Fibroblast of peridontal ligament (primary cell): ENCODE data around the gene EME2.

Experiments
- DNase-seq: peaks from one replicate; pipeline ENCODE4 v3.0.0-alpha.2; 2010; ENCODE audit errors: extremely low read depth

Gene EME2

DNA sequence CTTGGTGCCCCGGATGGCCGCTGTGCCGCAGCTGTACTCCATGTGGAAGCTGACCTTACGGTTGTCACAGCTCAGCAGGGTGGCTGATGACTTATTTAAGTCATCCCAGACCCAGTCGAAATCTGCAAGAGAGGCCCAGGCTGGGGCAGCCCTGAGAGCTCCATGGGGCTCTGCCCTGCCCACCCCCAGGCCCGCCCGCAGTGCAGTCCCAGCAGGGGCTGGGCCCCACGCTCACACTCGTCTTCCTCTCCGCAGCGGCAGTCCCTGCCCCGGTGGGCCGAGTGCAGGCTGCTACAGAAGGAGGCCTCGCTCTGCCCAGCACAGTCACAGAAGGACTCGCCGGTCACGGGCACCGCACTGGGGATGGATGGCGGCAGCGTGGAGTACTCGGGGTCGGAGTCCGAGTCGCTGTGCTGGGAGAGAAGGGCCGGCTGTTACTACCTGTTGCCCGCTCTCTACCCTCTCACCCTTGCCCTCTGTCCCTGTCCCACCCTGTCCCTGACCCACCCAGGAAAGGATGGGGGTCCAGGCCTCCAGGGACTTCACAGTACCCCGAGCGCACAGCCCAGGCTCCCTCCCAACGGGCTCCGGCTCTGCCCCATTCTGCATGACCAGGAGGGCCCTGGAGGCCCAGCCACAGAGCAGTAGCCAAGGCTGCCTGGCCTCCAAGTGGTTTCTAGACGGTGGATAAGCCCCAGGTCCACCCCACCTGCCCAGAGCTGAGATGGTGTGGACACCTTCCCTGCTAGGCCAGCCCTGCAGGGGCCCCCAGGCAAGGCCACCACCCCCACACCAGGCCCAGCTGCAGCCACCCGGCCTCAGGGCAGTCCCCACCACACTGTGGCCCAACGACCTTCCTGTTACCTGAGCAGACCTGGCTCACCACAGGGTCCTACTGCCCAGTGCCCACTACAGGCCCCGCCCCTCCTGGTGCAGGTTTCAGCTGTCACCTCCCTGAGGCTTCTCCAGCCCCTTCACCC lies 5.9 kb downstream of the EME2 start:
- no peak for DNase-seq

- DNase-seq, result no peak
Observed at GRCh38 chr16:1779234-1779701, 6.7 kb downstream of the EME2 start.

- DNase-seq, result no peak
Observed at GRCh38 chr16:1779741-1780676, 7.4 kb downstream of the EME2 start.

GRCh38 chr16:1780677-1781072 lies 8.1 kb downstream of the EME2 start:
- DNase-seq, result no peak

GRCh38 chr16:1781254-1781653 lies 8.6 kb downstream of the EME2 start:
- no peak for DNase-seq

GRCh38 chr16:1781758-1782407 lies 9.3 kb downstream of the EME2 start:
- peak; percentile 8 for DNase-seq

GRCh38 chr16:1782408-1783264 lies 10.0 kb downstream of the EME2 start, which contains the start of the genes NUBP2 and SPSB3:
Gene NUBP2, plus strand, starts transcription at chr16:1782960. Its CDS starts 61 bp downstream, at chr16:1783021.
Gene SPSB3, minus strand, starts transcription at chr16:1782571. Its CDS starts 1,088 bp downstream, at chr16:1781483.
- peak; percentile 100 for DNase-seq

DNA sequence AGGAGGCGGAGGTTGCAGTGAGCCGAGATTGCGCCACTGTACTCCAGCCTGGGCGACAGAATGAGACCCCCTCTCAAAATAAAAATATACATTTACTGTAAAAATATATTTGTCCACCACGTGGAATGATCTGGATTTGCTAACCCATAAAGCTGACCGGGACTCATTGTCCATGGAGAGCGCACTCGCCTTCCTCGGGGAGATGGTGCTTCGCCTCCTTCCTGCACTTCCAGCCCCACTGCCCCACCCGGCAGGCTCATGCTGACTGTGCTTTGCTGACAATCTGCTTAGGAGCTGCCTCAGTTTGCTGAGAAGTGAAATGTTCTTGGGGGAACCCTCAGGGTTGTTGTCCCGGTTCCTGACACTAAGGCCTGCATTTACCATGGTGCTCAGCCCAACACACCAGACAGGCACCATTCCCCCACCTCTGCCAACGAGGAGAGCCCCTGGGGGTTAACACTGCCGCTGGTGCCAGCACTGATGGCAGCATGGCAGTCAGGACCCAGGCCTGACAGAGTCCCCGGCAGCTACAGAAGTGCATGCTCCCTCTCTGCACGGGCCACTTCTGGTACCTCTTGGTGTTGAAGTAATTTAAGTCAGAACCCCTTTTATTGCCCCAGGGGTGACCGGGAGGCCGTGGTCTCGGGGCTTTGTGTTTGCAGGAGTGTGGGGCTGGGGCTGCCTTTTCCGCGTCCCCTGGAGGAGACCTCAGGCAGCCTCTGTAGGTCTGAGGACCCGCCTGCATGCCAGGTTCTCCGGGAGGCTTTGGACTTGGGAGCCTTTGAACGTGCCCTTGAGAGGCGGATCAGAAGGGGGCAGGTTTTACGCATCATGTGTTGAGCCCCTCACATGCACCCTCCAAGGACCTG lies 12.6 kb downstream of the EME2 start:
- DNase-seq, result no peak

- DNase-seq, result no peak
Observed at GRCh38 chr16:1785846-1786170, 13.2 kb downstream of the EME2 start.

DNA sequence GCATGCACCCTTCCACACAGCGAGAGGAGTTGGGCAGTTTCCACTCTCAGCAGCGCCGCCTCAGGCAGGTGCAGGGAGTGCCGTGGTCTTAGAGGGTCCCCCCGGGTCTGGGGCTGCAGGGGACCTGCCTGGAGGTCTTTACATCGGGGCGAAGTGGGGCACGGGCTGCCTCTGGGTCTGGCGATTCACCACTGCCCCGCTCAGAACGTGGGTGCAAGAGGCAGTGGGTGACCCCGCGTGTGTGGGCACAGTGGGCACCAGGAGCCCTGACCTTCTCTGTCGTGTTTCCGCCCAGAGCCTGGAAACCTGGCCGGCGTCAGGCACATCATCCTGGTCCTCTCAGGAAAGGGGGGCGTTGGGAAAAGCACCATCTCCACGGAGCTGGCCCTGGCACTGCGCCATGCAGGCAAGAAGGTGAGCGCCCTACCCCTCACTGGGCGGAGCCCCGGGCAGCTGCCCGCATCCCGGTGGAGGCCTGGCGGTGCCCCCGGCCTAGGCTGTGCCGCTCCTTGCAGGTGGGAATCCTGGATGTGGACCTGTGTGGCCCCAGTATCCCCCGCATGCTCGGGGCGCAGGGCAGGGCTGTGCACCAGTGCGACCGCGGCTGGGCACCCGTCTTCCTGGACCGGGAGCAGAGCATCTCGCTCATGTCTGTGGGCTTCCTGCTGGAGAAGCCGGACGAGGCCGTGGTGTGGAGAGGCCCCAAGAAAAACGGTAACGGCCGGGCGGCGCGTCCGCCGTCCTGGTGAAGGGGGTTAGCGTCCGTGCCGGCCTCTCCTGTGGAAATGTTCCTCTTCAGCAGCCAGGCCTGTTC lies 13.8 kb downstream of the EME2 start:
- no peak for DNase-seq

GRCh38 chr16:1787056-1787321 lies 14.4 kb downstream of the EME2 start:
- no peak for DNase-seq

- no peak for DNase-seq
Observed at GRCh38 chr16:1787322-1788094, 14.9 kb downstream of the EME2 start.

DNA sequence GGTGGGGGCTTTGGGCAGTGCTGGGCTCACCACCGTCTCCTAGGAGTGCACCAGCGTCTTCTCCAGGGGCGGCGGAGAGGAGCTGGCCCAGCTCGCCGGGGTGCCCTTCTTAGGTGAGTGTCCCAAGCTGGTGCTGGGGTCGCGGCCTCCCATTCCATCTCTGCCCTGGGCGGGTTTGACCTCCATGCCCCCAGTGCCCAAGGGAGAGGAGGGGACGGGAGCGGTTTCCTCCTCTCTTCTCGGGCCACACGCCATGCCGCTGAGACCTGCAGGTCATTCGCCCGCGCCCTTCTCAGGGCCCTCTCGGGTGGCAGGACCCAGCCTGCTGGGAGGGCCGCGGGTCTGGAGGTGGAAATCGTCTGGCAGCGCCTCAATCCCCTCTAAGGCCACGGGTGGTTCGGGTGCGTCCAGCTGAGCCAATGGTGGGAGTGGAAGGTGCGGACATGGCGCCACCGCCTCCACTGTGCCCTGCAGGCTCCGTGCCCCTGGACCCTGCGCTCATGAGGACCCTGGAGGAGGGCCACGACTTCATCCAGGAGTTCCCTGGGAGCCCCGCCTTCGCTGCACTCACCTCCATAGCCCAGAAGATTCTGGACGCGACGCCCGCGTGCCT lies 15.6 kb downstream of the EME2 start:
- DNase-seq, result no peak

- no peak for DNase-seq
Observed at GRCh38 chr16:1788708-1789100, 16.1 kb downstream of the EME2 start.

DNA sequence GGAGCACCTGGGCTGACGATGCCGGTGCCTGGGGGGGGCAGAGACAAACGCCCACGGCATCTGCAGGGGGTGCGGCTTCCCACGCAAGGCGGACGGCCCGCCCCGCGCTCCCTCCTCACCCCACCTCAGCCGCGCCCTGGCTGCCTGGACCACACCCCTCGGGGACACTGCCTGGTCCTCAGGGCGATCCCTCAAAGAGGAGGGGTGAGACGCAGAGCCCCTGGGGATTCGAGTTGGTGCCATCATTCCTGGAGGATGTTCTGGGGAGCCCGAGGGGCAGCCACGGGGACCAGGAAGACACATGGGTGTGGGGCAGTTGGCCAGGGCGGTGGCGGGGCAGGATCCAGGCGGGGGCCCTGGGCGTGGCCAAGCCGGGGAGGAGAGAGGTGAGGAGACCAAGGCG lies 17.0 kb downstream of the EME2 start:
- no peak for DNase-seq

- DNase-seq, result no peak
Observed at GRCh38 chr16:1790261-1790610, 17.6 kb downstream of the EME2 start.

GRCh38 chr16:1790611-1791255 lies 18.1 kb downstream of the EME2 start:
- DNase-seq, result no peak
